Activated CD8-positive, alpha-beta memory T cell treated with anti-CD3 and anti-CD28 coated beads for 48 hours (primary cell): ENCODE measurements around the gene SNED1.
A peak's percentile ranks its signal among the peaks of the same experiment; 100 is the strongest.
"Not testable (repeated sequence)": the region's sequence is repeated elsewhere in the genome, so short reads cannot be mapped to it uniquely, and the experiment has no call there.

Experiments used
- DNase-seq, 3 experiments: peaks; one replicate each; pipeline ENCODE4 v3.0.0-alpha.2; 2020; ENCODE audit warnings: low read depth in 2 of 3, low spot score in 2 of 3

Gene SNED1

DNA sequence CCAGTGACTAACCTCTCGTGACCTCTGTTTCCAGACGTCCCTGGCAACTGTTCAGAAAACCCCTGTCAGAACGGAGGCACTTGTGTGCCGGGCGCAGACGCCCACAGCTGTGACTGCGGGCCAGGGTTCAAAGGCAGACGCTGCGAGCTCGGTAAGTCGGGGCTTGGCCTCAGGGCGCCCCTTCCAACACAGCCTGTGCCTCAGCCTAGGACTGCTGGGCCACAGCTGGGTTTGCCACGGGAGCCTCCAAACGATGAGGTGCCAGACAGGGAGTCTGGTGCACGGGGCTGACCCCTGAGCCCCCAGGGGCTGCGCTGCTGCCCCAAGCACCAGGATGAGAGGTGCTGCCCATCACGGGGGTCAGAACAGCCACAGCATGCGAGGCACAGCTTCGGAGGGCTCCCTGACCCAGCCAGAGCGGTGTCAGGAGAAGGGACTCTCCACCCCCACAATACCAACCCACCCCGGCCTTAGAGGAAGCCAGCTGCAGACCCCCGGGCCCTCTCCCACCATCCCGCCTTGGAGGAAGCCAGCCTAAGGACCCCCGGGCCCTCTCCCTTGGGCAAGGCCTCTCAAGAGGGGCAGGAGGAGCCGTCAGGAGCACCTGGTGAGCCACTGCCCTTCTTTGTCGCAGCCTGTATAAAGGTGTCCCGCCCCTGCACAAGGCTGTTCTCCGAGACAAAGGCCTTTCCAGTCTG lies 83.4 kb downstream of the SNED1 start:
- no peak for DNase-seq

DNA sequence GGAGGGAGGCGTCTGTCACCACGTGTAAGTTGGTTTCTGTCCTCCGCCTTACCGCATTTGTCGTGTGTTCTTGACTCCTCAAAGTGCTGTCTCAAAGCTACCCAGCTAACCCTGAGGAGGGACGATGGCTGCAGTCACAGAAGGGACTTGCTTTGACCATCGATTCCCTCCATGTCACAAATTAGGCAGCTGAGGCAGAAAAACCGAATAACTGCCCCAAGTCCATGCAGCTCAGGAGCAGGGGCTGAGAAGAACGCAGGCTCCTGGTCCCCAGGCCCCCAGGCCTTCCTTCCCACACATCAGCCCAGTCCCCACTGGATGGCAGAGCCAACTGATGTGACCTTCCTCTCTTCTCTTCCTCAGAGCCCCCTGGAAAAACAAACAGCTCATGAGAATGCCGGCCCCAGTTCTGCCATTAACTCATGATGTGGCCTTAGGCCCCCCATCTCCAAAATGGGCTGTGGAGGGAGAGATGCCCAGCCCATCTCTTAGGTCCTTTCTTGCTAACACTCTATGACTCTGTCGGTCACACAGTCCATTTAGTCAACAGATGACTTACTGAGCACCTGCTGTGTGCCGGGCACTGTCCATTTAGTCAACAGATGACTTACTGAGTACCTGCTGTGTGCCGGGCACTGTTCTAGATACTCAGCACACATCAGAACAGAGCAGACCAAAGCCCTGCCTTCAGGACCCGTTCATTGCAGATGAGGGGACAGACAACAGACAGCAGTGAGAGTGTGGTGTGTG lies 84.1 kb downstream of the SNED1 start:
- DNase-seq = no peak

DNA sequence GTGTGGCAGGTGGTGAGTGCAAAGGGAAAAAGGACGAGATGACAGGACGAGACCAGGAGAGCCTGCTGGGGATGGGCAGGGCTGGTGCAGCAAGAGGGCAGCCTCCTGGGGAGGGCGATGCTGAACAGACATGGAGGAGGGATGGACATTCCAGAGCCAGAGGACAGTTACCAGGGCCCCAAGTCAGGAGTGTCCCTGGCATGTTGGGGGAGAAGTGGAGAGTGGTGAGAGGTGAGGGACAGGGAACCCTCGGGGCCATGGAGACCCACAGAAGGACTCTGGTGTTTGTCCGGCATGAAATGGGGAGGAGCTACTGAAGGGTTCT lies 84.6 kb downstream of the SNED1 start:
- no peak for DNase-seq

DNA sequence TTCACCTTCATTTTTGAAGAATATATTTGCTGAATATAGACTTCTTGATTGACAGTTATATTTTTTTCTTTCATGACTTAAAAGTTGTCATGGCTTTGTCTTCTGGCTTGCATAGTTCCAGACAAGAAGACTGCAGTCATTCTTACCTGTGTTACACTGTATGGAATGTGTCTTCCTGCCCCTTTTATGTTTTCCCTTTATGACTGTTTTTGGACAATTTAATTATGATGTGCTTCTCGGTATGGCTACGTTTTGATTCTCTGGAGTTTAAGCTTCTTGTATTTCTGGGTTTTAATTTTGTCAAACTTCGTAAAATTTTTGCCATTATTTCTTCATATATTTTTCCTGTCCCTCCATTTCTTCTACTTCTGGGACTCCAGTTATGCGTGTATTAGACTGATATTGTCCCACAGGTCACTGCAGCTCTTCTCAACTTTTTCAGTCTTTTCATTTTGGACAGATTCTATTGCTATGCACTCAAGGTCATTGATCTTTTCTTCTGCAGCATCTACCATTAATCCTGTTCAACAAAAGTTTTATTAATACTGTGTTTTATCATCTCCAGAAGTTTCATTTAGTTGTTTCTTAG lies 86.5 kb downstream of the SNED1 start:
- DNase-seq = no peak

DNA sequence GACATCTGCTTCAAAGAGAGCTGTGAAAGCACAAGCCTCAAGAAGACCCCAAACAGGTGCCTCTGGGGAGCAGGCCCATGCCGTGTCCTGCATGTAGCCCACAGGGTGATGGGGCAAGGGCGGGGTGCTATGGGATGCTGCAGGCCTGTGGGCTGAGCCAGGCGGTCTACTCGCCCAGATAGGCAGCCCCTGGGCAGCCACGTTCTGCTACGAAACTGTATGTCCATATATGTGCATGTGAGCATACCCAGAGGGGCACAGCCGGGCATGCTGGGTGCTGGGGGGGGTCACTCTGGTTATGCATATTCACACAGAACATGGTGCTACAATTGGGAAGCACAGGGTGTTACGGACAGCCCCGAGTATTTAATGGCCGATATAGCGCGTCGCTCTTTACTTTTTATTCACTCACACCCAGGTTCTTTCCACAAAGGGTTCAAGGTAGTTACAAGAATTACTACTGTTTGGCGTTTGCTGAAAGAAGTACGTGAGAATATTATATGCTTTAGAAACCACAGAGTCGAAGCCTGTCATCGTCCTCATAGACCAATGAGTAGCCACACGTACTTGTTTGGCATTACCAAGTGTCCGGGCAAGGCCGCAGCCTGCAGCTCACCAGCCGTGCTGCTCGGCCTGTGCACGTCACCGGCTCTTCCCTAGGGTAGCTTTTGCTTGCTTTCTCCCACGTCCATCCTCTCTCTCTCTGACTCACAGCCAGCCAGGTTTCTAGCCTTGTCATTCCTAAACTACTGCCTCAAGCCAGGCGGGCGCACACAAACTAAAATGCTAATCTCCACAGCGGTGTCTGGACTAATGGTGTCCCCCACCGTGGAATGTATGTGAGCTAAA lies 89.2 kb downstream of the SNED1 start:
- DNase-seq = no peak

DNA sequence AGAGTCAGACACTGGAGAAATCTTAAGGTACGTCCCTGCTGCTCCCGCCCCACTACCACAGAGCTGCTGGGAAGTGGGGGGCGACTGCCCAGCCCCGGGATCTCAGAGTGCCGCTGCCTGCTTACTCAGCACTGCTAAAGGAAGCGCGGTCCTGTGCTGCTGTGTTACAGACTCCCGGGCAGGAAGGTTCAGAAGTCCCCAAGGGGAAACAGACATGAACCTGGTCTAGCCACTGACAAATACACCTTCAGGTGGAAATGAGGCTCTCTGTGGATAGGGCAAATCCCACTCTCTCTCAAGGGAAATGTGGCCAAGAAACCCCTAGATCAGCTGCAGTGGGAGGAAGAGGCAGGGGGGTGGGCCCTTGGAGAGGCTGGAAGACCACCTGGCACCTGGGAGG lies 90.0 kb downstream of the SNED1 start:
- no peak for DNase-seq

DNA sequence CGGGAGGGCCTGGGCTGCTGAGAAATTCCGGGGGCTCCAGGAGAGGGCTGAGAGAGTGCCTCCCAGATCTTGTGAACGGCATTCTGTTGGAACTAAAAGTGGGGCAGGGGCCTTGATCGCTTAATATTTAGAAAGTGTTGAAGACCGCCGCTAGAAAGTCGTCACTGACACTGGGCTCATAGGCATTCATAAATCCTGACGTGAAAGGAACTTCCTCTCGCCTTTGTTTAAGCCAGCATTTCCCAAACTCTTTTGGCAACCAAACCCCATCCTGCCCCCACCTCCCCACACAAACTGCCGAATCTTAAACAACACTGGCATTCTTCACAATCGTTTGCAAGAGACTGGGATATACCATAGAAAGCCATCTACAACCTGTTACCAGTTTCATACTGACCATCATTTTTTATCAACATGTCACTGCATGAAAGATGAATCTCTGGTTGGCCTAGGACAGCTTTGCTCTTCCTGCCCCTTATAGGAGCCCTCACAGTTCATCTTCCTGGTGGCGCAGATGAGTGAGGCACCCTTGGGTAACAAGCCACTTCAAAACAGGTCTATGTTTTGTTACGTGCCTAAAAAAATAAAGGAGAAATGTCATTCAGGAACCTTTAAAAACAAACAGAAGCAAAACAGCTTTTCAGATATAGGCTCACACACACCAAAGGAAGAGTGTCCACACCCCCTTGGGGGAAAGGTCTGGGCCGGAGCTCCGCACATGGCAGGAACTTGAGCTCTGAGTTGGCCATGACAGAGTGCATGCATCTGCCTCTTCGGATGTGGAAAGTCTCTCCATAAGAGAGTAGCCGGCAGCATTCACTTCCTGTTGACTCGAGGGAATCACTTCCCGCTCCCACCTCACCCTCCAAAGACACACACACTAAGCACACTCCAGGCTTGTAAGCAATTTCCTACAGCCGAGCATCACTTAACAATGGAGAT lies 90.6 kb downstream of the SNED1 start:
- DNase-seq = no peak

DNA sequence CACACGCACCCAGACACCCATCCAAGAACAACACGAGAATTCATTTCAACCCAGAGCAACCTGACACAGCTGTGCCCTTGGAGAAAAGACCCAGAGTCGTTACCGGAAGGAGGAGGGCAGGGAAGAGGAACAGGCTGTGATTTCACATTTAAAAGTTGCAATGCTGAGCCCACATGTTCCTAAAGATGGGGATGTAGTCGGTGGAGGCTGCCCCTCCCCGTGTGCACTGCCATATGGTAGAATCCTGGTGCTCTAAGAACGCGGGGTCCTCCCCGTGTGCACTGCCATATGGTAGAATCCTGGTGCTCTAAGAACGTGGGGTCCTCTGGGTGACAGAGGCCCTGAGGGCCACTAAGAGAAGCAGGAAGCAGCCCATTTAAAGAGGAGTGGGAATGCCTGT lies 92.8 kb downstream of the SNED1 start:
- no peak for DNase-seq

DNA sequence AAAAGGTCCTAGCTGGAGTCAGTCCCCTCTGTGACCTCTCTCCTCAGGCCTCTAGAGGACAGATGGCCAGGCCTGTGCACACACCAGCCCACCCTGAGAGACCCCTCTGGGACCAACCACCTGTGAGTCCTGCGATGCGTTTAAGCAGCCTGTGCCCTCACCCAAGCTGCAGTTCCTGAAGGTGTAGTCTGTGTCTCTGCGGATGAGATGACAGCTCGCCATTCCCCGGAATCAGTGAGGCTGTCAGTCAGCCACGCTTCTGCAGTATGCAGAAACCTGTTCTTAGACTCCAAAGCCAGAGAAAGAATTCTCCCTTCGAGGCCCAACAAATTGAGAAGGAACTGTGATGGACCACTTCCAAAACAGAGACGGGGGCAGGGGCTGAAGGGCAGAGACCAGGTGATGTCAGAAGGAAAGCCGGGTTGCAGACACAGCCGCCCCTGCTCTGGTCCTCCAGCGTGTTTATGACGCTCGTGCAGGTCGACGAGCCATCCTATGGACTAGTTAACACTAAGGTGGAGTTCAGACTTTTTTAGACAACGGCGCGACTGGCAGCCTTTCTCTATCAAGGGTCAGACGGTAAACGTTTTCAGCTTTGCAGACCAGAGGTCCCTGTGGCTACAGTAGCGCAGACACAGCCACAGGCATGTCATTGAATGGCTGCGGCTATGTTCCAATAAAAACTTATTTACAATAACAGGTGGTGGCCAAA lies 93.5 kb downstream of the SNED1 start:
- no peak for DNase-seq

DNA sequence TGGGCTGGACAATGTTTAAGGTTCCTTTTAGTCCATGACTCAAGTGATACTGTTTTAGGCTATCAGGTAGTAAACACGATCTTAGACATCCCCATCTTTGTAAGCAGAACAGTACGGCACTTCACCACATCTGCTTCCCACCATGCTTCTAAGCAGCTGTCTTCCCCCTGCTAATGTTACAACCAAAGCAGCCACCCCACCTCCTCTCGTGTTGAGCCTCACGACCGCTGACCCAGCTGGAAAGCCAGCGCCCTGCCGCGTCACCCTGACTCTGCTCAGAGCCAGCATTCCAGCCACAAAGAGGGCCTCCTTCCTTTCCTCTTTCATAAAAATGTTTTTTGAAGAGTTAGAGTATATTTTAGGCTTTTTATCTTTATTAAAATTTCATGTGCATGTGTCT lies 94.3 kb downstream of the SNED1 start:
- no peak for DNase-seq

DNA sequence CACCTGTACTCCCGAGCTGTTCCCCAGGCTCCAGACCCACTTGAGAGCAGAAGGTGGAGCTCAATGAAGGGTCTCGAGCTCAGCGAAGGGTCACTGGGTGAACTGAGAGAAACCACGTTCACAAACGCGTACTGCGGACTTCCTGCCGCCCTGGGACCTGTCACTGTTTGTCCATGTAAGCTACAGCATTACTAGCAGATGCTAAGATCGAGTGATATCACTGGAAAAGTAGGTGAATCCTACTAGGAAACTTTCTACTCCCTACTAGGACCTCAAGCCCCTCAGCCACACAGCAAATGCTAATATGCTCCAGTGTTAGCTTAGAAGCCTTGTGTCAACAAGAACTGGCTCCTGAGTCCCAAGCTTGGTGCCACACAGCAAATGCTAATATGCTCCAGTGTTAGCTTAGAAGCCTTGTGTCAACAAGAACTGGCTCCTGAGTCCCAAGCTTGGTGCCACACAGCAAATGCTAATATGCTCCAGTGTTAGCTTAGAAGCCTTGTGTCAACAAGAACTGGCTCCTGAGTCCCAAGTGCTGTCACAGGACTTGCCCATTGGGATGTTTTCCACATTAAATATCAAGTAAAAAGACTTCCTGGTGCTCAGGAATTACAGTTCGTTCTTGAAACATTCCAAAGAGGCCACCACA lies 94.8 kb downstream of the SNED1 start:
- not testable (repeated sequence) for DNase-seq

DNA sequence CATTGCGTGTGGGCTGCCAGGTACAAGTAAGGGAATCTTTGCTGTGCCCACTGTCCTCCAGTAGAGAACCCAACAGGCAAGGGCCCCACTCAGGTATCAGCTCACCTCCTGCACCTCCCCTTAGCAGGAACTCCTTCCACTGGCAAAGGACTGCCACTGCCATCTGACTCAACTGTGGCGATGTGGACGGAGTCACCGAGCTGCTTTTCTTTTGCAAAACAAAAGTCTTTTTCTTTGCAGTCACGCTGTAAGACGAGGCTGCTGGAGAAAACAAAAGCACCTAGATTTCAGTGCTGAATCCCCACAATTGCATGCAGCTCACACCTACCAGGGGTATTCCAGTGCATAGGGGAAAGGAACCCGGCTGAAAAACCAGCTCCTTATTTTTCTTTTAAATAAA lies 95.8 kb downstream of the SNED1 start:
- no peak for DNase-seq

DNA sequence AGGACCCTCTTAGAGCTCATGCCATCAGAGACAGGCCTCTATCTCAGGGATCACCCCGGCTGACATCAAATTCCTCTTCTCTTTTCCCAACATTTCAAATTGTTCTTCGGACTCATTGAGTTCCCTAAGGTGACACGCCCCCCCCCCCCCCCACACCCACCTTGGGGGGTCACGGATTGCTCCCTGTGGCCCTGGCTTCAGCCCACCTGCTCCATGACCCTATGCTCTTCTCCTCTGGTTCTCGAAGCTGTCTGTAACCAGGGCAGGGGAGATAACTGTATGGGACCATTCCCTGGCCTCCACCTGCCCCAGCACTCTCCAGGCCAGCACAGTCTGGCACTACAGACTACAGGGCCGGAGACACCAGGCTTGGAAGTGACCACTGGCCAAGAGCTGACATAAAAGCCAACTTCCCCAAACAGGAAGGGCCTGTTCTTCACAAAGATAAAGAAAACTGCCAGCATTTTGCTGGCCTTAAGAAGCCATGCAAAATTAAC lies 96.6 kb downstream of the SNED1 start:
- no peak for DNase-seq

DNA sequence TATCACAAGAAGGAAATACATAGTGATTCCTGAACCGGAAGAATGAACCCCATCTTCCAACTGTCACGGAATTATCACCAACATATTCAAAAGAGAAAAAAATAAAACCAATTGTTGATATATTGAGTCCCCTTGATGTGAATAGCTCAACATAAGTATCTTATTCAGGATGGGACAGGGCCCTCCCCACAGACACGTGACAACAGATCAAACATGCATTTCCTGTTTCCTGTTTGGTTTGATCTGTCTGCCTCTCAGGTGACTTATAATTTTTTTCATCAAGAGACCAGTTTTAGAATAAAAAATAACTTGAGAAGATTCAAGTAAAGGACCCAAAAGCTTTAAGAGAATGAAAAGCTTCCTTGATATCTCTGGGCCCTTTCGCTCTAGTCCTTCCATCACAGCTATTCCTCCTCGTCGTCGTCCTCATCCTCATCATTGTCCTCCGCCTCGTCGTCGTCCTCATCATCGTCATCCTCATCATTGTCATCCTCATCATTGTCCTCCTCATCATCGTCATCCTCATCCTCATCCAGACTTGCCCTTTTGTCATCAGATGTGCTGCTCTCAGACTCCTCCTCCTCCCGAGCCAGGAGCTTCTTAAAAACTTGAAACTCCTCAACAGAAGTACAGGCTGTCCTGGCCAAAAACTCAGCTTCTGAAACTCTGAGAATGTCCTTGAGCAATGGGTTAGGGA lies 97.3 kb downstream of the SNED1 start:
- DNase-seq = no peak

DNA sequence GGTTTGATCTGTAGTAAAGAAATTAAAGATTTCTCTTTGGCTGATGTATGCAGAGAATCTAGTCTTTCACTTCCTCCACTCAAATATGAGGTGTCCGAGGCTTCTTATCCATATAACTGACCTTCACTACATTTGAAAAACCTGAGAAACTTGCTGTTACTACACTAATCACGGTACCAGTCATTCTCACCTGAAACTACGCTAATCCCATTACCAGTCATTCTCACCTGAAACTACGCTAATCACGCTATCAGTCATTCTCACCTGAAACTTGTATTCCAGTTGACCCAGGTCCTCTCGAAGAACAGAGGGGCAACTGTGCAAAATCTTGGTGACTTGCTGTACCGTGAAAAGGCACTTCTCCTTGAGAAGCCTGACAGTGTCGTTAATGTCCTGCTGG lies 98.6 kb downstream of the SNED1 start:
- DNase-seq = no peak

DNA sequence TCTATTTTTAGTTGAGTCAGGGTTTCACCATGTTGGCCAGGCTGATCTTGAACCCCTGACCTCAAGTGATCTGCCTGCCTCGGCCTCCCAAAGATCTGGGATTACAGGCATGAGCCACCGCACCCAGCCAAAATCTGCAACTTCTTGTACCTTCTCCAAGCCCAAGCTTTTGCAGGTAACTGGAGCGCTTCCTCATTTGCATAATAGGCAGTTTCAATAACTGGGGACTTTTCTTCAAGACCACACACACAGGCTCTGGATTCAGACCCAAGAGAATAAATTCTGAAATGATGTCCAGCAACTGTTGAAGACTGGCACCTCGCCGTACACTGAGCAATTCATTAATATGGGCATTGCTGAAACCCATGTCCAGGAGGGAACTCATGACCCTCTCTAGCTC lies 100.8 kb downstream of the SNED1 start:
- no peak for DNase-seq

DNA sequence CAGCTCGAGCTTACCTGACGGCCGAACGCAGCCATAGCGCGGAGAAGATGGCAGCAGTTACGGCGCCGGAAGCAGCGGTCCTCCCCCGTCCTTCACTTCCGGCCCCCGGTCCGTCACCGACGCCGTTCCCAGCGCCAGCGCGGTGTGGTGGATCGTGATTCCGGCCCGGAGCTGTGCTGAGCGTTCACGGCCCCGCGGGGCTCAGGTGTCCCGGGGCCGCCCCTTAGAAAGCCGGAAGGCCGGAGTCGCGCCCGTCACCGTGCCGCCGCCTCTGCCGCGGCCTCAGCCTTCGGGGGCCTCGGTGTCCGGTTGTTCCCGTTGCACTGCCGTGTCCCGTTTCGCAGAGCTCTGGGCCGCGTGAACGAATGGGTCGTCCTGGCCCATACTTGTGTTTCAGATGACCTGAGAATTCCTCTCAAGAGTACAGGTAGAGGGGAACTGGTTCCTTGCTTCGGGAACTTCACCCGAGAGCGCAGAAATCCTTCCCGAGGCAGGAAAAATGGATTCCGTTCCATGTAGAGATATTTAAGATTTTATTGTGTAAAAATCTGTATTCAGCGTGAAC lies 103.9 kb downstream of the SNED1 start, which contains the start of gene MTERF4:
TSS of gene MTERF4 (minus strand) at position 49 of the 565 bp plus-strand sequence. CDS start at position 35, 14 bp downstream.
- DNase-seq = peak; percentile 73 to 87 (median 83)

DNA sequence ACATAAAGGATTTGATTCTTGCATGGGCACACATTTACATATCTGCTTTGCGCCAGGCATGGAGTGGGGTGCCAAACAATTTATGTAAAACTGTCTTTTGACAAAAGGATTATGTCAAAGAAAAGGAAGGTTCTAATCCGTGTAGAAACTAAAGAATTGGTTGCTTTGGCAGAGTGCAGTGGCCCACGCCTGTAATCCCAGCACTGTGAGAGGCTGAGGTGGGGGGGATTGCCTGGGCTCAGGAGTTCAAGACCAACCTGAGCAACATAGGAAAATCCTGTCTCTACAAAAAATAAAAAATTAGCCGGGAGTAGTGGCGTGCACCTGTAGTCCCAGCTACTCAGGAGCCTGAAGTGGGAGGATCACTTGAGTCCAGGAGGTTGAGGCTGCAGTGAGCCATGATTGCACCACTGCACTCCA lies 104.8 kb downstream of the SNED1 start:
- DNase-seq = no peak
